LNCAP (cell line): ENCODE measurements around the gene BRI3.

Experiments used
- CTCF ChIP-seq: fragments of 450-650 bp; IDR thresholded peaks from 2 replicates; pipeline ENCODE4 v1.5.1; 2017; ENCODE audit warnings: mild to moderate bottlenecking

BRI3 gene

DNA sequence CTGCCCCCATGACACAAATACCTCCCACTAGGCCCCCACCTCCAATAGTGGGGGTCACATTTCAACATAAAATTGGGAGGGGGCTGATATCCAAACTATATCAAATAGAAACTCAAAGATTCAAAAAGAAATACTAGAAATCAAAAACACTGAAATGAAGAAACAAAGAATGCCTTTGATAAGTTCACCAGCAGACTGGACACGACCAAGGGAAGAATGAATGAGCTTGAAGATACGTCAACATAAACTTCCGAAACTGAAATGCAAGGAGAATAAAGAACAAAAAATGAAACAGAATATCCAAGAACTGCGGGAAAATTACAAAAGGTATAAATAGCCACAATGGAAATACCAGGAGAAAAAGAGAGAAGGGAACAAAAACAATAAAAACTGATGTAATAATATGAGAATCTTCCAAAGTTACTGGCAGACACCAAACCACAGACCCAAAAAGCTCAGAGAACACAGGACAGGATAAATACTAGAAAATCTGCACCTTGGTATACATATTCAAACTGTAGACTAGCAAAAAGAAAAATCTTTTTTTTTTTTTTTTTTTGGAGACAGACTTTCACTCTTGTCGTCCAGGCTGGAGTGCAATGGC is 49.5 kb downstream of the BRI3 start:
- no peak for TF ChIP-seq CTCF

DNA sequence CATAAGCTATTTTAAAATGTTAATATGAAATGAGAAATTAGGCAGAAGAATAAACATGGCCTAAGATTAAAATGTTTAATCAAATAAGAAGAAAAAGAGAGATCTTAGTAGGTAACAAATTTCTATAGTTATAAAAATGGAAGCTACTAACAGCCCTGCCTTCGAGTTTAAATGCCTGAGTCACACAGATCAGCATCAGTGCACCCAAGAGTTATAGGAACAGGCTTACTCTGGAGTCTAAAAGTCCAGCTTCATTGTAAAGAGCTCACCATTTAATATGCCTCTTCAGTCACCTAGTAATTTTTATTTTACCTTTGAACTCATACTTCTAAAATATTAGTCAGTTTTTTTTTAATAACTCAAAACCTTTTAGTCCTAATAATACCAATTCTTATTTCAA is 52.6 kb downstream of the BRI3 start:
- no peak for TF ChIP-seq CTCF

DNA sequence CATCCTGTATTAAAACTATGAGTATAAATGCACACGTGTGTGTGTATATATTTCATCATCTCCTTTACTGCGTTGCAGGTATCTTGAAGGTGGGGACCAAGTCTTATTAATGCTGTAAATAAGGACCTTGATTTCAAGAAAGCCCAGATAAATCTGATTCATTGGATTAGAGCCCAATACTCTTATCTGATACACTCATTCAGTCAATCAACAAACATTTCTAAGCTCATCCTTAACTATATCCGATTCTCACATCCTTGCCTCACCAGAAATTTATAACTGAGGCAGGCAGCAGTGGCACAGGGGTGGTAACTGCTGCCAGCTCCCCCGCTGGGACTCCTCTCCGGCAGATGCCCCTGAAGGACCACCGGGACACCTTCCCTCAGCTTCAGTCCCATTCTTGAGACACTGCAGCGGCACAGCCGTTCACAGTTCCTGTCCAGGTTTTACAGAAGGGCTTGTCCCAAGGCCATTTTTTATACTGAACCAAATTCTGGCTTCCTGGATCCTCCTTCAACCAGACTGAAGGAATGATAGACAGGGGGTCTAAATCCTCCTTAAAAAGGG is 54.0 kb downstream of the BRI3 start:
- no peak for TF ChIP-seq CTCF

DNA sequence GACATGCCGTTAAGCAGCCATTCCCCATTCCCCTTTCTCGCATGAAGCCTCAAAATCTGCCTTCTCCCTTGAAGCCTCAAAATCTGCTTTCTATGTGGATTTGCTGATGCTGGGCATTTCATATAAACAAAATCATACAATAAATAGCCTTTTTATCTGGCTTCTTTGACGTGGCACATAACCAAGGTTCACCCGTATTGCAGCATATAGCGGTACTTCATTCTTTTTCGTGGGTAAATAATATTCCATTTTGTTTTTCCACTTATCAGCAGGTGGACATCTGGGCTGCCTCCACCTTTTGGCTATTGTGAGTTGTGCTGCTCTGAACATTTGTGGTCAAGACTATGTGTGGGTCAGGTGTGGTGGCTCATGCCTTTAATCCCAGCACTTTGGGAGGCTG is 57.0 kb downstream of the BRI3 start:
- no peak for TF ChIP-seq CTCF

DNA sequence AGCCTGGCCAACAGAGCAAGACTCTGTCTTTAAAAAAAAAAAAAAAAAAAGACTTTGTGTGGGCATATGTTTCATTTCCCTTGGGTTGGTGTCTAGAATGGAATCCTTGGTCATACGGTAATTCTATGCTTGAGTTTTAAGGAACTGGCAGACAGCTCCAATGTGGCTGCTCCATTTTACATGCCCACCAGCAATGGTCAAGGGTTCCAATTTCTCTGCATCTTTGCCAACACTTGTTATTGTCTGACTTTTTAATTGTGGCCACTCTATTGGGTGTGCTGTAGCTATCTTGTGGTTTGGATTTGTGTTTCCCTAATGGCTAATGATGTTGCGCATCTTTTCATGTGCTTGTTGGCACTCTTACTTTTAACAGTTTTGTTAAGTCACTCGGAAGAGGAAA is 57.6 kb downstream of the BRI3 start:
- TF ChIP-seq CTCF, result no peak

DNA sequence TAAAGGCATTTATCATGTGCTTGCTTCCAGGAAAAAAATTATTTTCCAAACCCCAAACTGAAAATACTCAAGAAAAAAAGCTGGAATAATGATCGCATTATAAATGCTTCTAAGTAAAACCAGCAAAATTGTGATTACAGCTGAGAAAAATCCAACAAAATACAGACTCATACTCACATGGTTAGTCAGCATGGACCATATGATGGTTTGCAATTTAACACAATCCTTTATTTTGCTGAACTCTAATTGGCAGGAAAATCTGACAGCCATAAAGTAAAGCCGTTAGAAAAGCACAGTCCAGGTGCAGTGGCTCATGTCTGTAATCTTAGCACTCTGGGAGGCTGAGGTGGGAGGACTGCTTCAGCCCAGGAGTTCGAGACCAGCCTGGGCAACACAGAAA is 59.6 kb downstream of the BRI3 start:
- no peak for TF ChIP-seq CTCF
